ENCODE measurements around the gene ADAMTS17. TPM values are rescaled to one million over a fixed set of nuclear protein-coding genes. Genes with fewer than 3 reads are reported as not detected.

Gene ADAMTS17
- total and polyA plus RNA-seq, 9 of the 15 experiments (the other 6 are each of a cell fraction or from before 2014, with no cell fraction given): 0.01 to 0.14 (median 0.07) TPM; not detected in 6

DNA sequence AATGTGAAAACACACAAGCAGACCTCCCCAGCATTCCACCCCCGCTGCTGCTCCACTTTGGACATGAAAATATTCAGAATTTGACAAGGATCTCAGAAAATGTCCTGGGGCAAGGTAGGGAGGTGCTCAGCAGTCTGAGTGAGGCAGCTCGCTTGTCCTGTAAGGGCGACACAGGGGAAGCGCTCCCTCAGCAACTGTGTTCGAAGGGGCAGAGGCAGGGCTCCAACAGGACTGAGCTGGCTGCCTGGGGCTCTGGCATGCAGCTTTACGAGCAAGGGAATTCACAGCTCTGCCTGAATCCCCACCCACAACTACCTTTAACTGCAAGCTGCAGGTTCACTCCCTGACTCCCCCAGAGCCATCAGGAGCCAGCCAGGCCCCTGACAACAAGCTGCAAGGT lies 321.6 kb downstream of the ADAMTS17 start:
- no TSS peak for BruUV-seq (replicated peaks)
- H3K4me3 ChIP-seq: no peak overlapping the region
- ChIA-PET CTCF (ENCODE audit: low intra/inter-chr PET ratio) (no interaction called here), POLR2A (interaction anchor here (0.6 to 1.4 kb wide), 3 partner anchors 13 to 74 kb away, joined by 3 read pairs; no protein-coding TSS in a partner anchor)
- H3K4me1 ChIP-seq (replicated peaks in 1 of 2; ENCODE audit: control insufficient read depth in 2 of 2, insufficient read depth in 2 of 2, low read length in 2 of 2): no peaks in the 10 kb centered on the region
- H3K36me3 ChIP-seq (ENCODE audit: control insufficient read depth, insufficient read depth, low read length): no peaks in the 10 kb centered on the region
- no peaks in the 10 kb centered on the region; the same call in 1 of the 2 replicates for H4K20me1 ChIP-seq (replicated peaks; ENCODE audit: control insufficient read depth, insufficient read depth, low read length)
- no peak overlapping the region for H3K27ac ChIP-seq (ENCODE audit: extremely low read depth, low read depth, low read length)
- H3K9me3 ChIP-seq (replicated peaks; ENCODE audit: control insufficient read depth, insufficient read depth, low read depth, low read length): no peaks in the 10 kb centered on the region
- ATAC-seq (peak; percentile 42), FAIRE-seq (no peak), DNase-seq (ENCODE audit: extremely low read depth in 1 of 4, low spot score in 3 of 4) (no peak)
- in situ Hi-C loops (cut with MboI) (no loop called here), intact Hi-C loops (cut with micrococcal nuclease) (no loop called here)
- H3K9ac ChIP-seq (ENCODE audit: insufficient read depth in 1 of 2, low read depth in 2 of 2, low read length in 2 of 2): no peak overlapping the region
- no peaks in the 10 kb centered on the region for H3K79me2 ChIP-seq (ENCODE audit: control insufficient read depth, insufficient read depth, low read length)
- TF ChIP-seq, protein P1, sequence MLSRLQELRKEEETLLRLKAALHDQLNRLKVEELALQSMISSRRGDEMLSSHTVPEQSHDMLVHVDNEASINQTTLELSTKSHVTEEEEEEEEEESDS (CRISPR knock-in tag; IDR thresholded peaks at IDR 0.05): no peak
- no peaks in the 10 kb centered on the region for H3K9me1 ChIP-seq (ENCODE audit: control insufficient read depth, insufficient read depth, low read length)
- H3K4me2 ChIP-seq (ENCODE audit: insufficient read depth, low read length): no peak overlapping the region
- H3K27me3 ChIP-seq (ENCODE audit: control insufficient read depth in 2 of 2, insufficient read depth in 2 of 2, low read length in 2 of 2): no peaks in the 10 kb centered on the region; a peak in 1 of 5 replicates
- no peak overlapping the region for H2AFZ ChIP-seq (ENCODE audit: low read depth, low read length)
- 7% methylated on average over 6 of the region's 6 CpGs for WGBS (ENCODE audit: insufficient coverage, low coverage, missing lambda C conversion rate)

DNA sequence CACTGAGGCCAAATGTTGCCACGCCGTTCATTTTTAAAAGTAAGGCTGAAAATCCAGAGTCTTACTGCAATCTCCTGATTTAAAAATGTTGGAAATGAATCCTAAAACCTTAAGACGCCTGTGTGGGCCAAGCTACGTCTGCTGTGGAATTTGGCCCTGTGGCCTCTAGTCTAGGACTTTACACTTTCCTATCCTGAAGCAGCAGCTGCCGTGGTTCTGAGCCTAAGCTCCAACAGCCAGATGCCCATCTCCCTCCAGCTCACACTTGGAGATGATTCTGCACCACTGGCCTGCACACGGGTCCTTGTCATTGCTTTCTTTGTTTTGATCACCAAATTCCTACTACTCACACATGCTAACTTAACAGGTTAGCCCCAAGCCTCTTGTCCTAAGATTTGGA lies 322.2 kb downstream of the ADAMTS17 start:
- CTCF ChIA-PET (ENCODE audit: low intra/inter-chr PET ratio): no interaction called here

More for the DNA sequence above, 322.2 kb downstream of the ADAMTS17 start:
- no TSS peak for BruUV-seq (replicated peaks)
- H3K9ac ChIP-seq (ENCODE audit: insufficient read depth in 1 of 2, low read depth in 2 of 2, low read length in 2 of 2): no peak overlapping the region
- ATAC-seq: no peak
- no peaks in the 10 kb centered on the region; the same call in 1 of the 2 replicates for H4K20me1 ChIP-seq (replicated peaks; ENCODE audit: control insufficient read depth, insufficient read depth, low read length)
- intact Hi-C loops (cut with micrococcal nuclease): no loop called here
- no peaks in the 10 kb centered on the region for H3K79me2 ChIP-seq (ENCODE audit: control insufficient read depth, insufficient read depth, low read length)
- H3K4me1 ChIP-seq (replicated peaks in 1 of 2; ENCODE audit: control insufficient read depth in 2 of 2, insufficient read depth in 2 of 2, low read length in 2 of 2): no peaks in the 10 kb centered on the region
- in situ Hi-C loops (cut with MboI): no loop called here
- POLR2A ChIA-PET: interaction anchor here (0.6 to 1.4 kb wide), 3 partner anchors 13 to 74 kb away, joined by 3 read pairs; no protein-coding TSS in a partner anchor
- DNase-seq (ENCODE audit: extremely low read depth in 1 of 4, low spot score in 3 of 4): no peak
- 8% methylated on average over 6 of the region's 6 CpGs for WGBS (ENCODE audit: insufficient coverage, low coverage, missing lambda C conversion rate)
- no peak for FAIRE-seq
- no peak overlapping the region for H2AFZ ChIP-seq (ENCODE audit: low read depth, low read length)
- no peaks in the 10 kb centered on the region for H3K36me3 ChIP-seq (ENCODE audit: control insufficient read depth, insufficient read depth, low read length)
- H3K9me3 ChIP-seq (replicated peaks; ENCODE audit: control insufficient read depth, insufficient read depth, low read depth, low read length): no peaks in the 10 kb centered on the region
- H3K4me3 ChIP-seq: no peak overlapping the region
- H3K27me3 ChIP-seq (ENCODE audit: control insufficient read depth in 2 of 2, insufficient read depth in 2 of 2, low read length in 2 of 2): no peaks in the 10 kb centered on the region; a peak in 1 of 5 replicates
- H3K9me1 ChIP-seq (ENCODE audit: control insufficient read depth, insufficient read depth, low read length): no peaks in the 10 kb centered on the region
- TF ChIP-seq, protein P2, sequence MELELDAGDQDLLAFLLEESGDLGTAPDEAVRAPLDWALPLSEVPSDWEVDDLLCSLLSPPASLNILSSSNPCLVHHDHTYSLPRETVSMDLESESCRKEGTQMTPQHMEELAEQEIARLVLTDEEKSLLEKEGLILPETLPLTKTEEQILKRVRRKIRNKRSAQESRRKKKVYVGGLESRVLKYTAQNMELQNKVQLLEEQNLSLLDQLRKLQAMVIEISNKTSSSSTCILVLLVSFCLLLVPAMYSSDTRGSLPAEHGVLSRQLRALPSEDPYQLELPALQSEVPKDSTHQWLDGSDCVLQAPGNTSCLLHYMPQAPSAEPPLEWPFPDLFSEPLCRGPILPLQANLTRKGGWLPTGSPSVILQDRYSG (tag; conservative IDR thresholded peaks at IDR 0.05; ENCODE audit: low read depth): no peak
- no peak for TF ChIP-seq TEAD1 (CRISPR knock-in tag; IDR thresholded peaks at IDR 0.05)
- TF ChIP-seq CBX3 (IDR thresholded peaks at IDR 0.05; ENCODE audit: borderline replicate concordance in 1 of 2, low read length in 2 of 2): no peak
- no peak overlapping the region for H3K27ac ChIP-seq (ENCODE audit: extremely low read depth, low read depth, low read length)
- no peak overlapping the region for H3K4me2 ChIP-seq (ENCODE audit: insufficient read depth, low read length)
